SK-N-SH (cell line): ENCODE results near the gene APBB1IP. TPM values are rescaled to one million over a fixed set of nuclear protein-coding genes. Genes with fewer than 3 reads are reported as not detected.
"Not testable (repeated sequence)": the region's sequence is repeated elsewhere in the genome, so short reads cannot be mapped to it uniquely, and the experiment has no call there.

ENCODE experiments used
- CTCF ChIA-PET: fragments of 300-600, 350-600 bp; formaldehyde crosslinking; extraction: SDS; loops from one replicate; lab custom pipeline; 2021; lab: Yijun Ruan, JAX
- POLR2A ChIA-PET: fragments of 350-600 bp; sonication (Branson Sonifier 250); formaldehyde crosslinking; extraction: SDS; loops from one replicate; lab custom pipeline; 2020; ENCODE audit warnings: antibody characterized with exemption, inconsistent platforms; lab: Yijun Ruan, JAX
- DNase-seq: peaks from one replicate; pipeline ENCODE4 v3.0.0; 2012
- H2AFZ ChIP-seq: fragments of 200-600 bp; sonication (generic); 2 replicates; pipeline ENCODE4 v1.8.1; 2016; ENCODE audit warnings: antibody characterized with exemption, mild to moderate bottlenecking, low read depth
- H3F3A ChIP-seq: fragments of 200-600 bp; sonication (generic); replicated peaks from 2 replicates; pipeline ENCODE3; 2016; ENCODE audit warnings: antibody characterized with exemption, mild to moderate bottlenecking; ENCODE audit not compliant: insufficient read depth
- H3K27ac ChIP-seq, 2 experiments: fragments of 200-500 bp in 1 of 2; fragments of 200-600 bp in 1 of 2; sonication (Bioruptor generic) in 1 of 2; sonication (generic), shearing (Covaris generic) in 1 of 2; 2 replicates each; pipeline versions ENCODE4 v1.5.1 to v1.6.1; 2014 to 2016; ENCODE audit warnings: low read depth in 2 of 2, inconsistent platforms in 1 of 2, low read length in 1 of 2, mild to moderate bottlenecking in 1 of 2, mixed read lengths in 1 of 2
- H3K27me3 ChIP-seq: fragments of 200-600 bp; sonication (generic), shearing (Covaris generic); 2 replicates; pipeline ENCODE4 v1.6.1; 2016; ENCODE audit warnings: mixed run types; ENCODE audit not compliant: insufficient read depth
- H3K36me3 ChIP-seq, 2 experiments: fragments of 200-500 bp in 1 of 2; fragments of 200-600 bp in 1 of 2; sonication (Bioruptor generic) in 1 of 2; sonication (generic) in 1 of 2; replicated peaks in 1 of 2; 2 replicates each; pipeline versions ENCODE3 to v1.5.1; 2014 to 2016; ENCODE audit warnings: low read length in 1 of 2, mild to moderate bottlenecking in 1 of 2; ENCODE audit not compliant: insufficient read depth in 2 of 2, control insufficient read depth in 1 of 2
- H3K4me1 ChIP-seq, 2 experiments: fragments of 200-500 bp in 1 of 2; fragments of 200-600 bp in 1 of 2; sonication (Bioruptor generic) in 1 of 2; sonication (generic), shearing (Covaris generic) in 1 of 2; 2 replicates each; pipeline versions ENCODE4 v1.5.1 to v1.6.1; 2014 to 2016; ENCODE audit warnings: low read depth in 1 of 2, low read length in 1 of 2, mixed run types in 1 of 2; ENCODE audit not compliant: insufficient read depth in 2 of 2, control insufficient read depth in 1 of 2
- H3K4me2 ChIP-seq: fragments of 200-600 bp; sonication (generic), shearing (Covaris generic); 2 replicates; pipeline ENCODE4 v1.6.1; 2017; ENCODE audit warnings: mixed run types
- H3K4me3 ChIP-seq, 2 experiments: fragments of 200-500 bp in 1 of 2; fragments of 200-600 bp in 1 of 2; sonication (Bioruptor generic) in 1 of 2; sonication (generic), shearing (Covaris generic) in 1 of 2; 2 replicates each; pipeline versions ENCODE4 v1.5.1 to v1.8.1; 2014 to 2016; ENCODE audit warnings: low read depth in 2 of 2, inconsistent platforms in 1 of 2, low read length in 1 of 2, mild to moderate bottlenecking in 1 of 2, mixed read lengths in 1 of 2, moderate library complexity in 1 of 2
- H3K79me2 ChIP-seq: fragments of 200-600 bp; sonication (generic); 2 replicates; pipeline ENCODE4 v1.8.1; 2017; ENCODE audit warnings: mild to moderate bottlenecking; ENCODE audit not compliant: insufficient read depth
- H3K9ac ChIP-seq: fragments of 200-600 bp; sonication (generic); 2 replicates; pipeline ENCODE4 v1.6.1; 2017; ENCODE audit warnings: mixed run types
- H3K9me2 ChIP-seq: fragments of 200-600 bp; sonication (generic); 2 replicates; pipeline ENCODE4 v1.6.1; 2017; ENCODE audit warnings: mixed run types
- H3K9me3 ChIP-seq: fragments of 200-600 bp; sonication (generic); 2 replicates; pipeline ENCODE4 v1.6.1; 2017; ENCODE audit warnings: mixed run types, mild to moderate bottlenecking, moderate library complexity
- H4K20me1 ChIP-seq: fragments of 200-600 bp; sonication (generic); 2 replicates; pipeline ENCODE4 v1.6.1; 2017; ENCODE audit warnings: mild to moderate bottlenecking, mixed run types; ENCODE audit not compliant: insufficient read depth
- ELF1 ChIP-seq: IDR thresholded peaks from 2 replicates; pipeline ENCODE4 v1.4.0; 2012
- EP300 ChIP-seq, 2 experiments: IDR thresholded peaks; 2 replicates each; pipeline versions ENCODE4 v1.4.0 to v1.6.1; 2012; ENCODE audit warnings: borderline replicate concordance in 1 of 2, low read depth in 1 of 2, low read length in 1 of 2
- EZH2phosphoT487 ChIP-seq: fragments of 200-600 bp; sonication (generic); IDR thresholded peaks from 2 replicates; pipeline ENCODE4 v1.6.1; 2017; ENCODE audit warnings: low read depth, mixed run types, mild to moderate bottlenecking, antibody characterized with exemption, moderate library complexity, borderline replicate concordance
- FOXJ3 ChIP-seq: sonication (generic); formaldehyde crosslinking; IDR thresholded peaks from 2 replicates; pipeline ENCODE4 v1.5.1; 2020; ENCODE audit warnings: mild to moderate bottlenecking, missing genetic modification reagents
- GABPA ChIP-seq: IDR thresholded peaks from 2 replicates; pipeline ENCODE4 v1.4.0; 2012; ENCODE audit warnings: low read depth, mild to moderate bottlenecking
- JUND ChIP-seq: IDR thresholded peaks from 2 replicates; pipeline ENCODE4 v1.4.0; 2012
- MEF2A ChIP-seq: IDR thresholded peaks from 2 replicates; pipeline ENCODE4 v1.4.0; 2012; ENCODE audit warnings: low read depth, borderline replicate concordance
- NFIC ChIP-seq: IDR thresholded peaks from 2 replicates; pipeline ENCODE4 v1.4.0; 2012; ENCODE audit warnings: borderline replicate concordance
- POLR2AphosphoS5 ChIP-seq: IDR thresholded peaks from 2 replicates; pipeline ENCODE4 v1.6.1; 2012; ENCODE audit warnings: low read depth, low read length
- RAD21 ChIP-seq: IDR thresholded peaks from 2 replicates; pipeline ENCODE4 v1.6.1; 2012; ENCODE audit warnings: mild to moderate bottlenecking, low read length
- RCOR1 ChIP-seq: fragments of 150-350 bp; IDR thresholded peaks from 2 replicates; pipeline ENCODE4 v1.6.1; 2017; ENCODE audit warnings: antibody characterized with exemption, low read length
- RFX5 ChIP-seq: IDR thresholded peaks from 2 replicates; pipeline ENCODE4 v1.6.1; 2012; ENCODE audit warnings: mild to moderate bottlenecking, improper control_type of control experiment, low read length
- RXRA ChIP-seq: IDR thresholded peaks from 2 replicates; pipeline ENCODE4 v1.4.0; 2012; ENCODE audit warnings: low read depth, mild to moderate bottlenecking, borderline replicate concordance
- SIN3A ChIP-seq: IDR thresholded peaks from 2 replicates; pipeline ENCODE4 v1.6.1; 2012; ENCODE audit warnings: low read depth, mild to moderate bottlenecking, low read length, moderate library complexity, borderline replicate concordance
- TCF12 ChIP-seq: IDR thresholded peaks from 2 replicates; pipeline ENCODE4 v1.4.0; 2012
- TEAD4 ChIP-seq: IDR thresholded peaks from 2 replicates; pipeline ENCODE4 v1.4.0; 2012; ENCODE audit warnings: mild to moderate bottlenecking, borderline replicate concordance; ENCODE audit not compliant: insufficient read depth
- WGBS: methylation state at CpG from one replicate; pipeline ENCODE4 v1.1.6; 2017; ENCODE audit warnings: low lambda C conversion rate; 5-methylcytosine and 5-hydroxymethylcytosine counted together
- polyA plus RNA-seq, 3 experiments: library from polyadenylated mRNA; depleted of rRNA; stranded (reverse); fragments of >200 nt; gene quantifications; 2 replicates each; pipeline ENCODE4 v1.2.3, GENCODE V29; 2012
- TF ChIP-seq, protein P1 (sequence below): fragments of 150-350 bp; IDR thresholded peaks from 2 replicates; pipeline ENCODE4 v1.6.1; 2017; ENCODE audit warnings: antibody characterized with exemption, low read length, low read depth, borderline replicate concordance
- TF ChIP-seq, protein P2 (sequence below): IDR thresholded peaks from 2 replicates; pipeline ENCODE4 v1.4.0; 2012; ENCODE audit warnings: low read depth
- TF ChIP-seq, protein P3 (sequence below): IDR thresholded peaks from 2 replicates; pipeline ENCODE4 v1.4.0; 2012; ENCODE audit warnings: low read depth, borderline replicate concordance
- TF ChIP-seq, protein P4 (sequence below): IDR thresholded peaks from 2 replicates; pipeline ENCODE4; 2012

APBB1IP gene
- polyA plus RNA-seq, 1 of the 3 experiments (the other 2 are of a cell fraction) = not detected

DNA sequence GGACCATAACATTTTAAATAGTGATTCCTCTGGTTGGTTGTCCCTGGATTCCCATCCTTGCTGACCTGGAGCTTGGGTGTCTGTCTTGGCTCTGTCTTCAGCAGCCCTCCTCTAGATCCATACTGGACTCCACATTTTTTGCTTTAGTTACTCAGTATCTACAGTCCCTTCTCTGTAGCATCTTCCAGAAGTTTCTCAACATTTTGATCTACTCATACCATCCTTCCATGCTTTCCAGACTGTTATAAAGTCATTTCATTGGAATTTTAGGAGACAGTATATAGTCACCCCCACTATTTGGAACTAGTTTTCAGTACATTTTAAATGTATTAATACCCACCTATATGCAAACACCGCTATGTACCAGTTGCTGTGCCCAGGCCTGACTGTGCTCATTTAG lies 25.8 kb downstream of the APBB1IP start:
- Histone ChIP-seq H3K9me2 (no peaks in the 10 kb centered on the region), H3K27me3 (no peaks in the 10 kb centered on the region), H3K36me3 (no peaks in the 10 kb centered on the region), H2AFZ (no peak overlapping the region), H3K4me3 (no peak overlapping the region), H3K27ac (no peak overlapping the region), H3K79me2 (no peaks in the 10 kb centered on the region), H4K20me1 (no peaks in the 10 kb centered on the region), H3K4me2 (no peak overlapping the region), H3F3A (no peaks in the 10 kb centered on the region), H3K4me1 (no peaks in the 10 kb centered on the region), H3K9me3 (no peaks in the 10 kb centered on the region), H3K9ac (no peak overlapping the region)
- ChIA-PET CTCF (no interaction called here), POLR2A (no interaction called here)
- WGBS = 12% methylated on average over 1 of the region's 1 CpG
- TF ChIP-seq, protein P1, sequence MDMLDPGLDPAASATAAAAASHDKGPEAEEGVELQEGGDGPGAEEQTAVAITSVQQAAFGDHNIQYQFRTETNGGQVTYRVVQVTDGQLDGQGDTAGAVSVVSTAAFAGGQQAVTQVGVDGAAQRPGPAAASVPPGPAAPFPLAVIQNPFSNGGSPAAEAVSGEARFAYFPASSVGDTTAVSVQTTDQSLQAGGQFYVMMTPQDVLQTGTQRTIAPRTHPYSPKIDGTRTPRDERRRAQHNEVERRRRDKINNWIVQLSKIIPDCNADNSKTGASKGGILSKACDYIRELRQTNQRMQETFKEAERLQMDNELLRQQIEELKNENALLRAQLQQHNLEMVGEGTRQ = no peak
- no peak for TF ChIP-seq GABPA
- TF ChIP-seq SIN3A = no peak
- no peak for TF ChIP-seq RXRA
- TF ChIP-seq RFX5 = no peak
- TF ChIP-seq, protein P2, sequence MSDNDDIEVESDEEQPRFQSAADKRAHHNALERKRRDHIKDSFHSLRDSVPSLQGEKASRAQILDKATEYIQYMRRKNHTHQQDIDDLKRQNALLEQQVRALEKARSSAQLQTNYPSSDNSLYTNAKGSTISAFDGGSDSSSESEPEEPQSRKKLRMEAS = no peak
- DNase-seq = no peak

DNA sequence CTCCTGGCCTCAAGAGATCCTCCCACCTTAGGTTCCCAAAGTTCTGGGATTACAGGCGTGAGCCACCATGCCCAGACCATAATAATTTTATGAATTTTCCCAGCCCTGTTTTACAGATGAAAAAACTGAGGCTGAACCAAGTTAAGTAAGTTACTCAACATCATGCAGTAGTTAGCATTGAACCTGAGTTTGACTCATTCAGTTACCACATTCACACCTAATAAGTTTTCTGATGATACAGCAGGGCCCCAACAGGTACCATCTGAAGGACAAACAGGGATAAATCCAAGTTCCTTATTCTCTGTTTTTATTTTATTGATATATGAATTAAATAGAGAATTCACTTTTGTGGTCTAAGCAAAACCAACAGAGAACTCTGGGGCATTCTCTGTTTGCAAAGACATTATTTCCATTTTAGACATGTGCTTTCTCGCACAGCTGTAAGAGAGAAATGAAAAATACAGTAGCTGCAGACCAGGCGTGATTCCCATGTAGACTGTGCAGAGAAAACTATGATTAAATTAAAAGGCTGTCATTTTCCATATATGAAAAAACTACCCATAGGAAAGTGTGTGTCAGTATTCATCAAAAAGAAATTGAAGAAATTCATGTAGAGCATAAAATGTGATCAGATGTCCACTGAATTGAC lies 26.6 kb downstream of the APBB1IP start:
- Histone ChIP-seq H4K20me1 (no peaks in the 10 kb centered on the region), H3K4me2 (no peak overlapping the region), H3K4me3 (no peak overlapping the region), H3K79me2 (no peaks in the 10 kb centered on the region), H2AFZ (no peak overlapping the region), H3F3A (no peaks in the 10 kb centered on the region), H3K9ac (no peak overlapping the region), H3K4me1 (no peaks in the 10 kb centered on the region), H3K27ac (no peak overlapping the region), H3K9me3 (no peaks in the 10 kb centered on the region), H3K9me2 (no peaks in the 10 kb centered on the region), H3K36me3 (no peaks in the 10 kb centered on the region), H3K27me3 (no peaks in the 10 kb centered on the region)
- ChIA-PET CTCF (no interaction called here), POLR2A (no interaction called here)
- TF ChIP-seq, protein P3, sequence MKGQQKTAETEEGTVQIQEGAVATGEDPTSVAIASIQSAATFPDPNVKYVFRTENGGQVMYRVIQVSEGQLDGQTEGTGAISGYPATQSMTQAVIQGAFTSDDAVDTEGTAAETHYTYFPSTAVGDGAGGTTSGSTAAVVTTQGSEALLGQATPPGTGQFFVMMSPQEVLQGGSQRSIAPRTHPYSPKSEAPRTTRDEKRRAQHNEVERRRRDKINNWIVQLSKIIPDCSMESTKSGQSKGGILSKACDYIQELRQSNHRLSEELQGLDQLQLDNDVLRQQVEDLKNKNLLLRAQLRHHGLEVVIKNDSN = no peak
- TF ChIP-seq FOXJ3 (CRISPR knock-in tag) (no peak), JUND (no peak), RXRA (no peak), EZH2phosphoT487 (no peak), RCOR1 (no peak), MEF2A (no peak), TEAD4 (no peak), POLR2AphosphoS5 (no peak), EP300 (IDR thresholded peaks at IDR 0.05; ENCODE audit: borderline replicate concordance in 1 of 2, low read depth in 1 of 2, low read length in 1 of 2) (no peak), ELF1 (no peak), TCF12 (no peak), NFIC (no peak), RAD21 (no peak)
- TF ChIP-seq, protein P1 = no peak
- TF ChIP-seq, protein P4, sequence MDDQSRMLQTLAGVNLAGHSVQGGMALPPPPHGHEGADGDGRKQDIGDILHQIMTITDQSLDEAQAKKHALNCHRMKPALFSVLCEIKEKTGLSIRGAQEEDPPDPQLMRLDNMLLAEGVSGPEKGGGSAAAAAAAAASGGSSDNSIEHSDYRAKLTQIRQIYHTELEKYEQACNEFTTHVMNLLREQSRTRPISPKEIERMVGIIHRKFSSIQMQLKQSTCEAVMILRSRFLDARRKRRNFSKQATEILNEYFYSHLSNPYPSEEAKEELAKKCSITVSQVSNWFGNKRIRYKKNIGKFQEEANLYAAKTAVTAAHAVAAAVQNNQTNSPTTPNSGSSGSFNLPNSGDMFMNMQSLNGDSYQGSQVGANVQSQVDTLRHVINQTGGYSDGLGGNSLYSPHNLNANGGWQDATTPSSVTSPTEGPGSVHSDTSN = no peak
- 15% methylated on average over 3 of the region's 3 CpGs for WGBS
- no peak for DNase-seq

DNA sequence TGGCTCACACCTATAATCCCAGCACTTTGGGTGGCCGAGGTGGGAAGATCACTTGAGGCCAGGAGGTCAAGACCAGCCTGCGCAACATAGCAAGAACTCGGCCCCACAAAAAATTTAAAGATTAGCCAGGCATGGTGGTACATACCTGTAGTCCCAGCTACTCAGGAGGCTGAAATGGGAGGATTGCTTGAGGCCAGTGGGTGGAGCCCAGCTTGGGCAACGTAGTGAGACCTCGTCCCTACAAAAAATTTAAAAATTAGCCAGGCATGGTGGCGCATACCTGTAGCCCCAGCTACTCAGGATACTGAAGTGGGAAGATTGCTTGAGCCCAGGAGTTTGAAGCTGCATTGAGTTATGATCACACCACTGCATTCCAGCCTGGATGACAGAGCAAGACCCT lies 28.4 kb downstream of the APBB1IP start:
- H3K4me1 ChIP-seq, CTCF ChIA-PET, POLR2A ChIA-PET: not testable (repeated sequence)

More for the DNA sequence above, 28.4 kb downstream of the APBB1IP start:
- DNase-seq, H2AFZ ChIP-seq, H3K9ac ChIP-seq, H3K9me3 ChIP-seq, H4K20me1 ChIP-seq, H3K4me2 ChIP-seq, H3F3A ChIP-seq, H3K27ac ChIP-seq, H3K4me3 ChIP-seq, H3K79me2 ChIP-seq, H3K27me3 ChIP-seq, H3K36me3 ChIP-seq, H3K9me2 ChIP-seq: not testable (repeated sequence)
- 35% methylated on average over 6 of the region's 6 CpGs for WGBS
